ENCODE results near the gene ARL14EP.

DNA sequence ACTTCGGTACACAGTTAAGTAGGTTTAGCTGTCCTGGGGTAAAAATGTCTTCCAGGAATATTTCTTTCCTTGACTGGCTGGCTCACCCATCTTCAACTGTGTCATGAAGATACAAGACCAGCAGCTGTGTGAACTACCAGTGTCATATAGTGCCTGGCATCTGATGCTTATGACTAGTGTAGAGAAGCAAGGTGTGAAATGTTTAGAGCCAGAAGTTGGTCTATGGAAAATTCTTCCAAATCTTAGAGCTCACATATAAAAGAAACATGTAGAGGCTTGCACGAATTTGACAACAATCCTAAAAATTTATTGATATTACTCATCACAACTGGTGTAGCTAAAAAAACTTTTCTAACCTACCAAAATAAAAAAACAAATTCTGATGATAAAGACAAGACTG is 54.4 kb downstream of the ARL14EP start:
- TF ChIP-seq POLR2A (IDR thresholded peaks at IDR 0.05) = no peak
- TF ChIP-seq, protein P1, sequence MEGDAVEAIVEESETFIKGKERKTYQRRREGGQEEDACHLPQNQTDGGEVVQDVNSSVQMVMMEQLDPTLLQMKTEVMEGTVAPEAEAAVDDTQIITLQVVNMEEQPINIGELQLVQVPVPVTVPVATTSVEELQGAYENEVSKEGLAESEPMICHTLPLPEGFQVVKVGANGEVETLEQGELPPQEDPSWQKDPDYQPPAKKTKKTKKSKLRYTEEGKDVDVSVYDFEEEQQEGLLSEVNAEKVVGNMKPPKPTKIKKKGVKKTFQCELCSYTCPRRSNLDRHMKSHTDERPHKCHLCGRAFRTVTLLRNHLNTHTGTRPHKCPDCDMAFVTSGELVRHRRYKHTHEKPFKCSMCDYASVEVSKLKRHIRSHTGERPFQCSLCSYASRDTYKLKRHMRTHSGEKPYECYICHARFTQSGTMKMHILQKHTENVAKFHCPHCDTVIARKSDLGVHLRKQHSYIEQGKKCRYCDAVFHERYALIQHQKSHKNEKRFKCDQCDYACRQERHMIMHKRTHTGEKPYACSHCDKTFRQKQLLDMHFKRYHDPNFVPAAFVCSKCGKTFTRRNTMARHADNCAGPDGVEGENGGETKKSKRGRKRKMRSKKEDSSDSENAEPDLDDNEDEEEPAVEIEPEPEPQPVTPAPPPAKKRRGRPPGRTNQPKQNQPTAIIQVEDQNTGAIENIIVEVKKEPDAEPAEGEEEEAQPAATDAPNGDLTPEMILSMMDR (IDR thresholded peaks at IDR 0.05) = no peak

Measured in breast epithelium (tissue), 3 donors.